Astrocyte (in vitro differentiated cells and primary cell): ENCODE results near the gene TOX3.

Source experiments
- CTCF ChIP-seq: IDR thresholded peaks from 2 replicates; pipeline ENCODE4 v1.5.1; 2011; ENCODE audit warnings: low read depth, mild to moderate bottlenecking, inconsistent platforms, low read length, moderate library complexity; ENCODE audit not compliant: insufficient read depth
- EZH2 ChIP-seq: IDR thresholded peaks from 2 replicates; pipeline ENCODE4 v1.6.1; 2012; ENCODE audit warnings: mild to moderate bottlenecking, low read length, inconsistent platforms; ENCODE audit not compliant: insufficient read depth

DNA sequence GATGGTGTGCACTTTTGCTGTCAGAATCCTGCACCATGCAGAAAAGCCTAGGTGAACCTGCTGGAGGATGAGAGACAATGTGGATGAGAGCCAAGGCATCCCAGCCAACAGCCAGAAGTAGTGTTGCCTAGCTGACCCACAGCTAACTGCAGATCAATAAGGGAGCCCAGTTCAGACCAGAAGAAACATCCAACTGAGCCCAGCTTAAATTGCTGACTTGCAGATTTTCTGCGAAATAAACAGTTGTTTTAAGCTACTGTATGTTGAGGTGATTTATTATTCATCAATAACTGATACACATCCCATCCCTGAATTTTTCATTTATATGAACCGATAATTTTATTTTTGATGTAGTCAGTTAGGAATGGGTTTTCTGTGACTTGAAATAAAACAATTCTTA is 39.2 kb upstream of the TOX3 start:
- TF ChIP-seq CTCF: no peak
- TF ChIP-seq EZH2: no peak
